Measurements from ENCODE around the gene NEGR1.

The NEGR1 gene

DNA sequence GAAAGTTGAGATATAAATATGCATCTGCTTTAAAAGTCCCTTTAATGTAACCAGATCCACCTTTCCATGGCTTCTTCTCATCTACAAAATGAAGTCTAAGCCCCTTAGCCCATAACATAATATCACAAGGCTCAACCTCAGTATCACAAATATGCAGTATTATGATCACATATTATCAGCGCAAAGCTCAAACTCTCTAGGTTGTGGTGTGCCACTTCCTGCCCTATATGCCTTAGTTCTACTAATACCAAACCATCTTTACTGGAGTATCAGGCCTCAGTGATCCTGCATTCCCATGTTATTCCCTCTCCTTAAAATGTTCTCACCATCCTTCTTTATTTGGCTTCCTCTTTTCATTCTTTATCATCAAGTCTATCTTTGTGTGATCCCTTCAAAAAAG lies 301.8 kb downstream of the NEGR1 start:
- H3K4me3 ChIP-seq (ENCODE audit: low read depth, low read length) = no peak overlapping the region
- TF ChIP-seq, protein P1, sequence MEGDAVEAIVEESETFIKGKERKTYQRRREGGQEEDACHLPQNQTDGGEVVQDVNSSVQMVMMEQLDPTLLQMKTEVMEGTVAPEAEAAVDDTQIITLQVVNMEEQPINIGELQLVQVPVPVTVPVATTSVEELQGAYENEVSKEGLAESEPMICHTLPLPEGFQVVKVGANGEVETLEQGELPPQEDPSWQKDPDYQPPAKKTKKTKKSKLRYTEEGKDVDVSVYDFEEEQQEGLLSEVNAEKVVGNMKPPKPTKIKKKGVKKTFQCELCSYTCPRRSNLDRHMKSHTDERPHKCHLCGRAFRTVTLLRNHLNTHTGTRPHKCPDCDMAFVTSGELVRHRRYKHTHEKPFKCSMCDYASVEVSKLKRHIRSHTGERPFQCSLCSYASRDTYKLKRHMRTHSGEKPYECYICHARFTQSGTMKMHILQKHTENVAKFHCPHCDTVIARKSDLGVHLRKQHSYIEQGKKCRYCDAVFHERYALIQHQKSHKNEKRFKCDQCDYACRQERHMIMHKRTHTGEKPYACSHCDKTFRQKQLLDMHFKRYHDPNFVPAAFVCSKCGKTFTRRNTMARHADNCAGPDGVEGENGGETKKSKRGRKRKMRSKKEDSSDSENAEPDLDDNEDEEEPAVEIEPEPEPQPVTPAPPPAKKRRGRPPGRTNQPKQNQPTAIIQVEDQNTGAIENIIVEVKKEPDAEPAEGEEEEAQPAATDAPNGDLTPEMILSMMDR (IDR thresholded peaks at IDR 0.05; ENCODE audit: low read depth, low read length, missing control alignments) = no peak
- no peak for DNase-seq (ENCODE audit: low read depth)
- in situ Hi-C loops (cut with HindIII; ENCODE audit: low sequenced_read_pairs) = no loop called here

GRCh38 chr1:71979882-71980281 lies 302.5 kb downstream of the NEGR1 start:
- in situ Hi-C loops (cut with HindIII; ENCODE audit: low sequenced_read_pairs) = no loop called here

GRCh38 chr1:71967670-71968069 lies 314.7 kb downstream of the NEGR1 start:
- TF ChIP-seq, protein P1 (IDR thresholded peaks at IDR 0.05; ENCODE audit: low read depth, low read length, missing control alignments) = no peak
- no peak overlapping the region for H3K4me3 ChIP-seq (ENCODE audit: low read depth, low read length)
- no peak for DNase-seq (ENCODE audit: low read depth)
- in situ Hi-C loops (cut with HindIII; ENCODE audit: low sequenced_read_pairs) = no loop called here

More at GRCh38 chr1:71979882-71980281, 302.5 kb downstream of the NEGR1 start:
- no peak for DNase-seq (ENCODE audit: low read depth)
- no peak overlapping the region for H3K4me3 ChIP-seq (ENCODE audit: low read depth, low read length)
- TF ChIP-seq, protein P1 (IDR thresholded peaks at IDR 0.05; ENCODE audit: low read depth, low read length, missing control alignments) = no peak

- TF ChIP-seq, protein P1 (IDR thresholded peaks at IDR 0.05; ENCODE audit: low read depth, low read length, missing control alignments) = no peak
- in situ Hi-C loops (cut with HindIII; ENCODE audit: low sequenced_read_pairs) = no loop called here
These were observed 318.2 kb downstream of the NEGR1 start for GRCh38 chr1:71964188-71964587.

GRCh38 chr1:71956613-71957285 lies 325.6 kb downstream of the NEGR1 start:
- no peak for DNase-seq (ENCODE audit: low read depth)
- TF ChIP-seq, protein P1 (IDR thresholded peaks at IDR 0.05; ENCODE audit: low read depth, low read length, missing control alignments) = no peak
- in situ Hi-C loops (cut with HindIII; ENCODE audit: low sequenced_read_pairs) = no loop called here
- no peak overlapping the region for H3K4me3 ChIP-seq (ENCODE audit: low read depth, low read length)

More at GRCh38 chr1:71964188-71964587, 318.2 kb downstream of the NEGR1 start:
- no peak for DNase-seq (ENCODE audit: low read depth)
- no peak overlapping the region for H3K4me3 ChIP-seq (ENCODE audit: low read depth, low read length)

DNA sequence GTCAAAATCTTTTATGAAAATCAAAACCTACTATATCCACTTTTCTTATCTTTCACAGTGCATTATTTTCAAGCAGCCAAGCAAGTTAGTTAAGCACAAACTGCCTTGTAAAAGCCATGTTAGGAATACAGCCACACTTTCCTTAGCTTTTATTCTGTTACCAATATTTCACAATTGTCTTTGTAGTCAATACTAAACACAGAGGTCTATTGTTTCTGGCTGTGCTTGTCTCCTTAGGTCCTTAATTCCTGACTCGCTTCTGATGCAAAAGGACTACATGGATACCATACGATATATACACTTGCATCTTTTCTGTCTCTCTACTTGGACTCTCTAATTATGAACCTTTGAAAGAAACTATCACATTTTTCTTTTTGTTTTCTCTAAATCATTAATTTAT lies 331.8 kb downstream of the NEGR1 start:
- TF ChIP-seq, protein P1 (IDR thresholded peaks at IDR 0.05; ENCODE audit: low read depth, low read length, missing control alignments) = no peak
- H3K4me3 ChIP-seq (ENCODE audit: low read depth, low read length) = no peak overlapping the region
- in situ Hi-C loops (cut with HindIII; ENCODE audit: low sequenced_read_pairs) = no loop called here
- DNase-seq (ENCODE audit: low read depth) = no peak
